Naive B cell (primary cell): ENCODE measurements around the gene XPO5. TPM values are rescaled to one million over a fixed set of nuclear protein-coding genes. Genes with fewer than 3 reads are reported as not detected.
"Not testable (repeated sequence)": the region's sequence is repeated elsewhere in the genome, so short reads cannot be mapped to it uniquely, and the experiment has no call there.

ENCODE experiments used
- ATAC-seq, 2 donors: fragments of 150-1000 bp; cut with Tn5 transposase; 2 replicates each; pipeline ENCODE4 v1.10.0; 2021; ENCODE audit warnings: low read depth in 2 of 2, mild to moderate bottlenecking in 2 of 2, moderate library complexity in 2 of 2
- DNase-seq: peaks from one replicate; pipeline ENCODE4 v3.0.0; 2022
- H3K27ac Mint-ChIP-seq, 6 donors: one replicate each; pipeline ENCODE4 v1.8.0; 2020 to 2022; ENCODE audit warnings: mild to moderate bottlenecking in 6 of 6, mixed read lengths in 6 of 6, moderate library complexity in 5 of 6, inconsistent platforms in 2 of 6
- H3K27me3 Mint-ChIP-seq, 3 donors: one replicate each; pipeline ENCODE4 v1.8.0; 2021 to 2022; ENCODE audit warnings: mixed read lengths in 3 of 3, mild to moderate bottlenecking in 1 of 3
- H3K36me3 Mint-ChIP-seq, 2 donors: one replicate each; pipeline ENCODE4 v1.8.0; 2020 to 2022; ENCODE audit warnings: mixed read lengths in 2 of 2, inconsistent platforms in 1 of 2, mild to moderate bottlenecking in 1 of 2
- H3K4me1 Mint-ChIP-seq, 3 donors: one replicate each; pipeline ENCODE4 v1.8.0; 2020 to 2022; ENCODE audit warnings: mixed read lengths in 3 of 3, inconsistent platforms in 1 of 3, mild to moderate bottlenecking in 1 of 3, moderate library complexity in 1 of 3
- H3K4me3 Mint-ChIP-seq, 8 donors: one replicate each; pipeline ENCODE4 v1.8.0; 2020 to 2022; ENCODE audit warnings: mild to moderate bottlenecking in 8 of 8, mixed read lengths in 8 of 8, moderate library complexity in 8 of 8, inconsistent platforms in 2 of 8
- H3K9me3 Mint-ChIP-seq, 7 donors: one replicate each; pipeline ENCODE4 v1.8.0; 2020 to 2022; ENCODE audit warnings: mixed read lengths in 7 of 7, mild to moderate bottlenecking in 5 of 7, inconsistent platforms in 2 of 7, moderate library complexity in 1 of 7
- polyA plus RNA-seq, 6 donors: library from polyadenylated mRNA; unstranded; fragments of 300-500 nt; fragmentation: Illumina TruSeq; gene quantifications; one replicate each; pipeline ENCODE4 v1.2.3, GENCODE V29; 2021; ENCODE audit warnings: low read depth in 6 of 6

XPO5 gene
- polyA plus RNA-seq, 6 donors from 2014 or later = 5.0 to 15.3 (median 7.7) TPM

DNA sequence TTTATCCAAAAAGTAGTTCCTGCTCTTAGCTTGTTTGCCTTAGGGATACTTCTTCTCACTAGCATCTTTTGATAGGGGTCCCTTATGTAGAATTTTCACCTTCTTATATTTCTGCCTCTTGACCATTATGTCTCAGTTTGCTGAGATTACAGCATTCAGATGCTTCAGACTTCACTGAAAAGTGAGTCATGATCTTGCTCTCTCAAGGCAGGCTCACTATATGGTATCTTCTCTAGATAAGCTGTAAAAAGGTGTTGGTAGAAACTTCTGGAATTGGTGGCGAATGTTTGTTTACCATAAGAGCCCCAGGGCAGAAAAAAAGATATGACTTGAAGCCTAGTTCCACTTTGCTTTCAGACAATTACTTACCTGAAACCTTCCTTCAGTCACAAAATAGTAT lies 33.6 kb upstream of the XPO5 start:
- no peaks in the 10 kb centered on the region for H3K9me3 Mint-ChIP-seq
- peaks cover 16 to 19% (median 17%) of the 10 kb centered on the region in 3 donors for H3K4me1 Mint-ChIP-seq
- no peaks in the 10 kb centered on the region for H3K27me3 Mint-ChIP-seq
- no peak for DNase-seq
- H3K4me3 Mint-ChIP-seq = no peak overlapping the region
- peaks cover 11 to 31% of the 10 kb centered on the region in 2 donors for H3K36me3 Mint-ChIP-seq
- H3K27ac Mint-ChIP-seq = no peak overlapping the region
- no peak for ATAC-seq

DNA sequence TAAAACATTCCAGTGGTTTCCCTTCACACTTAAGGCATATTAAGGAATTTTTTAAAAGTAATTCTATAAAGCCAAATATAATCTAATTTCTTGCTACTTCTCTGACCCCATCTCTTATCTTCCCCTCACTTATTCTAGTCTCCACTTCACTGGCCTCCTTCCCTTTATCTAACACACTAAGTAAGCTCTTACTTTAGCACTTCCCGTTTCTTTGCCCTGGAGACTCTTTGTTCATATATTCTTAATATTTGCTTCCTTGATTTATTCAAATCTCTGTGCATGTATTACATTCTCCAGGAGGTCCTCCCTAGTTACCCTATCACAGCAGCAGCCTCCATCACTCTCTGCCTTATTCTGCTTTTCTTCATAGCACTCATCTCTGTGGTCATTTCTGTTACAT lies 33.0 kb upstream of the XPO5 start:
- Mint-ChIP-seq H3K36me3 (peaks cover 9 to 33% of the 10 kb centered on the region in 2 donors), H3K4me3 (peak overlapping the region in 1 of 8 donors; percentile 27), H3K27me3 (no peaks in the 10 kb centered on the region), H3K27ac (peak overlapping the region in 4 of 6 donors; percentile 3 to 70 (median 43)), H3K9me3 (no peaks in the 10 kb centered on the region), H3K4me1 (peaks cover 16 to 19% (median 17%) of the 10 kb centered on the region in 3 donors)
- DNase-seq (no peak), ATAC-seq (peak; percentile 58 to 75)

DNA sequence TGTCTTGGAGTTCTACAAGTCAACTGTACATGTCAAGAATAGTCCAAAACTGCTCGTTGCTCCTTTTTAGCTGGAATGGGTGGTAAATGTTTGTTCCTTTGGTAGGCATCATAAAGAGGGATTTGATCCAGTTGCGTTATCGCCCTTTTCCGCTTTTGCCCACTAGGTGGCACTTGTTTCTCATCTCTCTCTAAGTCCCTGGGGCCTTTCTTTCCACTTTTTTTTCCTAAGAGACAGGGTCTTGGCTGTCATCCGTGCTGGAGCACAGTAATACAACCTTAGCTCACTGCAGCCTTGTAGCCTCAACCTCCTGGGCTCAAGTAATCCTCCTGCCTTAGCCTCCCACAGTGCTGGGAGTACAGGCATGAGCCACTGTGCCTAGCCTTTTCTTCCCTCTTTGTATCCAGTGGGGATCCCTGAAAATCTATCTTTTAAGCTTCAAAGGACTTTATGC lies 32.5 kb upstream of the XPO5 start:
- H3K27ac Mint-ChIP-seq = peak overlapping the region in 4 of 6 donors; percentile 3 to 88 (median 67)
- peaks cover 9 to 28% of the 10 kb centered on the region in 2 donors for H3K36me3 Mint-ChIP-seq
- no peaks in the 10 kb centered on the region for H3K27me3 Mint-ChIP-seq
- DNase-seq (peak; percentile 26), ATAC-seq (peak in 1 of 2 donors; percentile 53)
- peaks cover 15 to 17% (median 16%) of the 10 kb centered on the region in 3 donors for H3K4me1 Mint-ChIP-seq
- no peak overlapping the region for H3K4me3 Mint-ChIP-seq
- no peaks in the 10 kb centered on the region for H3K9me3 Mint-ChIP-seq

DNA sequence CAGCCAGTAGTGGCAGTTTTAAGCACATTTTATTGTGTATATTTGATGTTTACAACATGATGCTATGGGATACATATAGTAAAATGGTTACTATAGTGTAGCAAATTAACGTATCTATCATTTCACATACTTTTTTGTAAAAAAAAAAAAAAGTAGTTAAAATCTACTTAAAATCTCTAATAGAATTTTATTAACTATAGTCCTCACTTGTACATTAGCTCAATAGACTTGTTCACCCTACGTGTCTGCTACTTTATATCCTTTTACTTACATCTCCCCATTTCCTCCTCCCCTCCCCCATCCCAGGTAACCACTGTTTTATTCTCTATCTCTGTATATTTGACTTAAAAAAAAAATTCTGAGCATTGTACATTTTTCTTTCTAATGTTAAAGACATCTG lies 30.2 kb upstream of the XPO5 start:
- Mint-ChIP-seq H3K36me3 (peaks cover 14 to 34% of the 10 kb centered on the region in 2 donors), H3K4me3 (no peak overlapping the region), H3K27me3 (no peaks in the 10 kb centered on the region), H3K4me1 (peaks cover 16 to 18% (median 17%) of the 10 kb centered on the region in 3 donors), H3K9me3 (no peaks in the 10 kb centered on the region), H3K27ac (peak overlapping the region in 2 of 6 donors; percentile 10 to 53)
- DNase-seq (no peak), ATAC-seq (no peak)

DNA sequence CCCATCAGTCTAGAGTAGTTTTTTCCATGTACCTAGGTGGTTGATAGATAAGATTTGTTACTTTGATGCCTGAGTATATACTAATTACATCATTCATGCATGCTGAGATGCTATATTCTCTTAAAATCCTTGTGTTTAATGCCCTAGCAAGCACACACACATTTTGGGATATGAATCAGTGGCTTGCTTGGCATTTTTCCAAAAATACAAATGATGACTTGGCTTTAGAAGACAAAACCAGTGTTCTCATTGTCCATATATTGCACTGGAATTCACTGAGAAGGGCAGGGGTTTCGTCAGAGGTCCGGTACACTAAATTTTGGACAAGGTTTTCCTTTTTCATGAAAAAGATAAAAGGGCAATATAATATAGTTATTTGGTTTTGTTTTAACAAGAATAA lies 28.3 kb upstream of the XPO5 start:
- Mint-ChIP-seq H3K9me3 (no peaks in the 10 kb centered on the region), H3K27ac (peak overlapping the region in 1 of 6 donors; percentile 16), H3K27me3 (no peaks in the 10 kb centered on the region), H3K4me3 (no peak overlapping the region), H3K36me3 (peaks cover 14 to 36% of the 10 kb centered on the region in 2 donors), H3K4me1 (peaks cover 15 to 17% (median 16%) of the 10 kb centered on the region in 3 donors)
- ATAC-seq = no peak
- no peak for DNase-seq

DNA sequence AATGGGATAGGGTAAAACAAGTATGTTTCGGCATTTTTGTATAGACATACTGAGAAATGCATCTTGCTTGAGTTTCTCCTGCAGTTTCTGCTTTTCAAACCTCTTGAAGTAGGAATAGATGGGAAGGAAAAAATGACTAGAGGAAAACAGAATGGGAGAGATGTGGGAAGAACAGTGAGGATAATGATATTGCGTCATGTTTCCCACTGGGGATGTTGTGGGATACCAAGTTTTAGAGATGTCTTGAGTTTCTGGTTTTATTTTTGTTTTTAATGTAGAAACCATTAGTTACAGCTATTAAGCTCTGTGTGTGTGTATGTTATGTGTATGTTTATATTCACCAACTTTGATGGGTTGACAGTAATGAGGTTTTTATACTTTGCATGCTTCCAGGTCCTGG lies 24.8 kb upstream of the XPO5 start:
- Mint-ChIP-seq H3K4me3 (no peak overlapping the region), H3K36me3 (peaks cover 11 to 36% of the 10 kb centered on the region in 2 donors), H3K27me3 (no peaks in the 10 kb centered on the region)

DNA sequence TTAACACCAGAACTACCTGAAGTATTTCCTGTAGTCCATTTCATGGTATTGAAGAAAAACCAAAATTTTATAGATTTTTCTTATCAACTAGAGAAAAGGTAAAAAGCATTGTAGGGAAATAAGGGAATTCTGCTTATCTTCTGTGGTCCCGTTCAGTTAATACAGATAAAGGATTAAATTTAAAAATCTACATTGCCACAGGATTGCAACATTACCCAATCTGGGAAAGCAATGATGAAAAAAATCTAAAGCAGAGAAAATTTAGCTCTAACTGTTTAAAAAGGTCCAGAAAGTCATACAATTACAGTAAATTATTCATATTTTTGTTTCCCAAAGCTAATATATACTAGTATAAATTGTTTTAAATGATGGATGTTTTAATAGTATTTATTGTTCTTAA lies 18.1 kb upstream of the XPO5 start:
- ATAC-seq = no peak
- Mint-ChIP-seq H3K36me3 (peaks cover 6 to 8% of the 10 kb centered on the region in 2 donors), H3K27ac (no peak overlapping the region)

More for the DNA sequence above, 24.8 kb upstream of the XPO5 start:
- H3K27ac Mint-ChIP-seq = peak overlapping the region in 2 of 6 donors; percentile 19 to 51
- DNase-seq (no peak), ATAC-seq (no peak)
- peaks cover 0 to 8% (median 5%) of the 10 kb centered on the region in 3 donors for H3K4me1 Mint-ChIP-seq
- no peaks in the 10 kb centered on the region for H3K9me3 Mint-ChIP-seq

DNA sequence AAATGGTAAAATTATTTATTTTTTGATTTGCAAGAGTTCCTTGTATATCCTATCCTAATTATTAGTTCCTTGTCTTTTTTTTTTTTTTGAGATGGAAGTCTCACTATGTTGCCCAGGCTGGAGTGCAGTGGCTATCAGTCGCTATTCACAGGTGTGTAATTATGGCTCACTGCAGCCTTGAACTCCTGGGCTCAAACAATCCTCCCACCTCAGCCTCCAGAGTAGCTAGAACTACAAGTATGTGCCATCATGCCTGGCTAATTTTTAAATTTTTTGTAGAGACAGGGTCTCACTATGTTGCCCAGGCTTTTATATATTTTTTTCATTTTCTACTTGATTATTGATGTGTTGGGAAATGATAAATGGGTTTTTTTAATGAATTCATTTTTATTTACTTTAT lies 13.7 kb upstream of the XPO5 start:
- DNase-seq, H3K27me3 Mint-ChIP-seq, H3K4me3 Mint-ChIP-seq, H3K27ac Mint-ChIP-seq, H3K9me3 Mint-ChIP-seq, ATAC-seq, H3K4me1 Mint-ChIP-seq: not testable (repeated sequence)
- peaks cover 0 to 11% of the 10 kb centered on the region in 2 donors for H3K36me3 Mint-ChIP-seq

More for the DNA sequence above, 18.1 kb upstream of the XPO5 start:
- DNase-seq = no peak
- H3K9me3 Mint-ChIP-seq = no peaks in the 10 kb centered on the region
- no peaks in the 10 kb centered on the region for H3K27me3 Mint-ChIP-seq
- H3K4me1 Mint-ChIP-seq = peaks cover 0 to 4% (median 4%) of the 10 kb centered on the region in 3 donors
- H3K4me3 Mint-ChIP-seq = no peak overlapping the region

DNA sequence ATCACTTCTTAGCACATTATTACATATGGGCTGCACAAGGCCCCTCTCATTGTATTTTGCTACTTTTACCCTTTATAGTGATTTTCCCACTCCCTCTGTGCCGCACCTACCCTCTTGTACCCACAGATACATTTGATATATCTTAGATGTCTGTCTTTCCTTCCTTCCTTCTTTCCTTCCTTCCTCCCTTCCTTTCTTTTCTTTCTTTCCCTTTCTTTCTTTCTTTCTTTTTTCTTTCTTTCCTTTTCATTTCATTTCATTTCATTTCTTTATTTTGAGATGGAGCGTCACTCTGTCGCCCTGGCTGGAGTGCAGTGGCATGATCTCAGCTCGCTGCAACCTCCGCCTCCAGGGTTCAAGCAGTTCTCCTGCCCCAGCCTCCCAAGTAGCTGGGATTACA lies 12.4 kb upstream of the XPO5 start:
- no peak for ATAC-seq
- H3K36me3 Mint-ChIP-seq = peaks cover 8 to 17% of the 10 kb centered on the region in 2 donors
- peaks cover 4 to 15% (median 4%) of the 10 kb centered on the region in 3 donors for H3K4me1 Mint-ChIP-seq
- DNase-seq = no peak
- no peaks in the 10 kb centered on the region for H3K27me3 Mint-ChIP-seq
- no peaks in the 10 kb centered on the region for H3K9me3 Mint-ChIP-seq
- H3K27ac Mint-ChIP-seq = peak overlapping the region in 1 of 6 donors; percentile 60
- no peak overlapping the region for H3K4me3 Mint-ChIP-seq

DNA sequence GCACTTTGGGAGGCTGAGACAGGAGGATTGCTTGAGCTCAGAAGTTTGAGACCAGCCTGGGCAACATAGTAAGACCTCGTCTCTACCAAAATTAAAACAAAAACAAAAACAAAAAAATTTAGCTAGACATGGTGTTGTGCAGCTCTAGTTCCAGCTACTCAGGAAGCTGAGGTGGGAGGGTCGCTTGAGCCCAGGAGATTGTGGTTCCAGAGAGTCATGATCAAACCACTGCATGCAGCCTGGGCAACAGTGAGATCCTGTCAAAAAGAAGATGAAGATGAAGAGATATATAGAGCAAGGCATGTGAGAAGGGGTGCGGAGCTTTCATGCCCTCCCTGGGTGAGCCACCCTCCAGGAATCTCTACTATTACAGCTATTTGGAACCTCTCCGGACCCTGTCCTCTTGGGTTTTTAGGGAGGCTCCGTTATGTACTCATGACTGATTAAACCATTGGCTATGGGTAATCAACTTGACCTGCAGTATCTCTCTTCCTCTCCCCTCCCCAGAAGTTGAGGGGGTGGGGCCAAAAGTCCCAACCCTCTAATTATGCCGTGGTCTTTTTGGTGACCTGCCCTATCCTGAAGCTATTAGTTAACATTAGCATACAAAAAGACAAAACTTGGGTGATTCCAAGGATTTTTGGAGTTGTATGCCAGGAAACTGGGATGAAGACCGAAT lies 9.2 kb upstream of the XPO5 start:
- Mint-ChIP-seq H3K9me3 (no peaks in the 10 kb centered on the region), H3K36me3 (peaks cover 11 to 12% of the 10 kb centered on the region in 2 donors), H3K4me3 (no peak overlapping the region), H3K27me3 (no peaks in the 10 kb centered on the region), H3K4me1 (peaks cover 4 to 15% (median 4%) of the 10 kb centered on the region in 3 donors), H3K27ac (peak overlapping the region in 3 of 6 donors; percentile 9 to 67 (median 54))
- DNase-seq (no peak), ATAC-seq (no peak)

DNA sequence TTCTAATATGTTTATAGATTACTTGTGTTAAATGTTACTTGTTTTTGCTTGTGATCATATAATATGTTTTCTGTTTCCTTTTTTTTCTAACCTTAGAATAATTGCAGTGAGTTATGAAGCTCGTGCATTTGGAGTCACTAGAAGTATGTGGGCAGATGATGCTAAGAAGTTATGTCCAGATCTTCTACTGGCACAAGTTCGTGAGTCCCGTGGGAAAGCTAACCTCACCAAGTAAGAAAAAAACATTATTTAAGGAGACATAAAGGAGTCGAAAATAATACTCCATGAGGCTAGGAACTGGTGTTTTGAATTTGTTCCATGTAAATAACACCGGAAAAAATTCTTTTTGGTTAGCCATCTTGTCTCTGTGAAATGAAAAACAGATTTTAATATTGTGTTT lies 7.1 kb upstream of the XPO5 start:
- H3K27me3 Mint-ChIP-seq = no peaks in the 10 kb centered on the region
- H3K4me3 Mint-ChIP-seq = no peak overlapping the region
- no peak for DNase-seq
- peak overlapping the region in 3 of 6 donors; percentile 42 to 66 (median 49) for H3K27ac Mint-ChIP-seq
- H3K36me3 Mint-ChIP-seq = peaks cover 11 to 12% of the 10 kb centered on the region in 2 donors
- no peak for ATAC-seq
- peaks cover 13 to 33% (median 14%) of the 10 kb centered on the region in 3 donors for H3K4me1 Mint-ChIP-seq
- no peaks in the 10 kb centered on the region for H3K9me3 Mint-ChIP-seq

DNA sequence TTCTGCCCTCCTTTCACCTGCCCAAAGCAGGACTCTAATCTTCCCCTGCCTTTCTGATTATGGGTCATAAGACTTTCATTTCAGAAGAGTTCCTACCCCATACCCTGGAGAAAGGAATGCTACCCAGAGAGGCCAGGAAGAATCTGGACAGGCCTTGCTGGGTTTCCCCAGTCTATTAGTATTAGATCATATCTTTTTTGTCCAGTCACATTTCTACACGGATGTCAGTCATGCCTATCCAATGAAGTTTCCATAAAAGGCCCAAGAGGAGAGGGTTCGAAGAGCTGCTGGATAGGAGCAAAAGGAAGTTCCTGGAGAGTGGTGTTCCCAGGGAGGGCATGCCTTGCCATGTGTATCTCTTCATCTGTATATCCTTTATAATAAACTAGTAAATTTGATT lies 3.3 kb upstream of the XPO5 start:
- ATAC-seq (no peak), DNase-seq (no peak)
- H3K4me3 Mint-ChIP-seq = peak overlapping the region in 7 of 8 donors; percentile 41 to 98 (median 93)
- H3K4me1 Mint-ChIP-seq = peaks cover 30 to 47% (median 39%) of the 10 kb centered on the region in 3 donors
- no peaks in the 10 kb centered on the region for H3K9me3 Mint-ChIP-seq
- peaks cover 1 to 12% of the 10 kb centered on the region in 2 donors for H3K36me3 Mint-ChIP-seq
- H3K27me3 Mint-ChIP-seq = no peaks in the 10 kb centered on the region
- H3K27ac Mint-ChIP-seq = peak overlapping the region in 5 of 6 donors; percentile 73 to 90 (median 88)

DNA sequence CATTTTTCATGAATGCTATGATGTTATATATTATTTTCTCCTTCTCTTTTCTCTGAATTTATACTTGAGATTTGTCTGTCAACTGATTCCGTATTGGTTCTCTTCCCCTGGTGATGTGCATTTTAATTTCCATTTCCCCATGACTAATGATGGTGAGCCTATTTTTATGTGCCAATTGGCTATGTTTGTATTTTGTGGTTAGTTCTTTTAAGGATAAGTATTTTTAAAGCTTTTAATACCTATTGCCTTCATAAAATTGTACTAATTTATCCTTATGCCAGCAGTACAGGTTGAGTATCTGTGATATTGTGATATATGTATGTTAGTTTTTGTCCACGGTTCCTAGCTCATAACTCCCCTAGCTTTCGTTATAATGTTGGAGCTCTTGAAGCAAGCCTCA lies 2.9 kb upstream of the XPO5 start:
- no peaks in the 10 kb centered on the region for H3K9me3 Mint-ChIP-seq
- no peak for DNase-seq
- peaks cover 0 to 10% of the 10 kb centered on the region in 2 donors for H3K36me3 Mint-ChIP-seq
- H3K4me1 Mint-ChIP-seq = peaks cover 30 to 44% (median 39%) of the 10 kb centered on the region in 3 donors
- peak overlapping the region in 6 of 8 donors; percentile 68 to 98 (median 94) for H3K4me3 Mint-ChIP-seq
- H3K27ac Mint-ChIP-seq = peak overlapping the region in 5 of 6 donors; percentile 73 to 90 (median 88)
- no peaks in the 10 kb centered on the region for H3K27me3 Mint-ChIP-seq
- no peak for ATAC-seq
